A673 (cell line): Measurements from ENCODE around the gene C17orf100. TPM values are rescaled to one million over a fixed set of nuclear protein-coding genes. Genes with fewer than 3 reads are reported as not detected.

Experiments
- BruUV-seq: library from RNA; stranded (reverse); fragments of 400-500 nt; replicated peaks from 2 replicates; lab custom pipeline; 2021; lab: Mats Ljungman, UMichigan
- CTCF ChIA-PET: fragments of 300-600 bp; sonication (Branson Sonifier 250); formaldehyde crosslinking; loops from one replicate; lab custom pipeline; 2022; ENCODE audit warnings: antibody characterized with exemption; lab: Charles Lee
- POLR2A ChIA-PET: fragments of 300-600 bp; sonication (Branson Sonifier 250); formaldehyde crosslinking; loops from one replicate; lab custom pipeline; 2022; ENCODE audit warnings: antibody characterized with exemption; ENCODE audit not compliant: low non-redundant PET; lab: Charles Lee
- DNase-seq: peaks from one replicate; pipeline ENCODE4 v3.0.0-alpha.2; 2015; ENCODE audit warnings: low spot score
- H3K27ac ChIP-seq: fragments of 200-600 bp; sonication (generic); 2 replicates; pipeline ENCODE4 v1.5.1; 2016; ENCODE audit warnings: mixed run types, low read depth, mild to moderate bottlenecking, mixed read lengths, antibody characterized with exemption, low read length; ENCODE audit not compliant: poor library complexity, severe bottlenecking
- H3K27me3 ChIP-seq: fragments of 200-600 bp; sonication (generic); replicated peaks from 2 replicates; pipeline ENCODE4 v1.6.1; 2017; ENCODE audit warnings: mixed run types, low read depth, mild to moderate bottlenecking, mixed read lengths, antibody characterized with exemption, low read length; ENCODE audit not compliant: insufficient read depth, poor library complexity
- H3K36me3 ChIP-seq: fragments of 200-600 bp; sonication (generic); 2 replicates; pipeline ENCODE4 v1.6.1; 2016; ENCODE audit warnings: mixed run types, mild to moderate bottlenecking, mixed read lengths, antibody characterized with exemption, low read length; ENCODE audit not compliant: insufficient read depth, poor library complexity, severe bottlenecking
- H3K4me1 ChIP-seq: fragments of 200-600 bp; sonication (generic); 2 replicates; pipeline ENCODE4 v1.6.1; 2017; ENCODE audit warnings: mixed run types, mild to moderate bottlenecking, mixed read lengths, antibody characterized with exemption, low read length; ENCODE audit not compliant: insufficient read depth, poor library complexity, severe bottlenecking
- H3K4me3 ChIP-seq: fragments of 200-600 bp; sonication (generic); 2 replicates; pipeline ENCODE4 v1.5.1; 2016; ENCODE audit warnings: low read depth, mixed run types, mild to moderate bottlenecking, mixed read lengths, low read length; ENCODE audit not compliant: poor library complexity, severe bottlenecking
- H3K9me3 ChIP-seq: fragments of 200-600 bp; sonication (generic); 2 replicates; pipeline ENCODE4 v1.6.1; 2016; ENCODE audit warnings: mixed run types, low read depth, mild to moderate bottlenecking, mixed read lengths, antibody characterized with exemption, low read length; ENCODE audit not compliant: poor library complexity, severe bottlenecking
- EZH2 ChIP-seq: fragments of 200-600 bp; sonication (generic); IDR thresholded peaks from 2 replicates; pipeline ENCODE4 v1.6.1; 2017; ENCODE audit warnings: borderline replicate concordance, low read depth, mild to moderate bottlenecking, mixed read lengths, antibody characterized with exemption, low read length; ENCODE audit not compliant: poor library complexity, severe bottlenecking
- intact Hi-C: fragments of 100-400 bp; cut with micrococcal nuclease; formaldehyde crosslinking; loops from one replicate; pipeline ENCODE4 v1.10.0; 2022; ENCODE audit not compliant: unreplicated experiment
- total RNA-seq: library from RNA; stranded (reverse); gene quantifications from 2 replicates; pipeline ENCODE4 v1.2.3, GENCODE V29; 2021
- TF ChIP-seq, protein P1 (sequence below): fragments of 300-800, 200-600 bp; sonication (generic); conservative IDR thresholded peaks from 2 replicates; pipeline ENCODE4 v1.5.1; 2017; ENCODE audit warnings: low read depth, mild to moderate bottlenecking, antibody characterized with exemption, low read length, moderate library complexity, mixed read lengths

Gene C17orf100
- total RNA-seq, 1 experiment from 2014 or later, result 3.1 TPM

DNA sequence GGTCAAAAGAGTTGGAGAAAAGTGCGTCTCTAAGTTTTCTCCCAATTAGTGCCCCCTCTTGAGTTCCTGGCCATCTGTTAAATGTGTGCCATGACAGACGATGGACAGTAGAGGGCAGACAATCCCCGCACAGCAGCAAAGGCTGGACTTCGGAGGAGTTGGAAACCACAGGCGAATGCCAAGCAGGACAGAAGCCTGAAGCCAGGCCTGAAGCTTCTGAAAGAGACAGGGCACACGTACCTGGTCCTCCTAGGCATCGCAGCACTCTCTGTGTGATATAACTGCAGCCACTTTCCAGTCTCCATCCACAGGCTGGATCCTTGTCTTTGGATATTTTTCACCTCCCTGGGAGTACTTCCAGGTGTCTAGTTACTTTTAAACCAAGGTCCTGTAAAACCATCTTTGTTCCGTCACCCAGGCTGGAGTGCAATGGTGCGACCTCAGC is 14.5 kb downstream of the C17orf100 start:
- Histone ChIP-seq H3K4me3 (no peak overlapping the region), H3K27ac (no peak overlapping the region), H3K9me3 (no peaks in the 10 kb centered on the region), H3K36me3 (no peaks in the 10 kb centered on the region), H3K27me3 (peaks cover 37% of the 10 kb centered on the region), H3K4me1 (no peaks in the 10 kb centered on the region)
- peak; percentile 82 for DNase-seq
- ChIA-PET CTCF (interaction anchor here (0.6 to 1.0 kb wide), 4 partner anchors 16 to 339 kb away, joined by 3 to 8 read pairs (median 4); no protein-coding TSS in a partner anchor), POLR2A (no interaction called here)
- TF ChIP-seq EZH2, result no peak
- TF ChIP-seq, protein P1, sequence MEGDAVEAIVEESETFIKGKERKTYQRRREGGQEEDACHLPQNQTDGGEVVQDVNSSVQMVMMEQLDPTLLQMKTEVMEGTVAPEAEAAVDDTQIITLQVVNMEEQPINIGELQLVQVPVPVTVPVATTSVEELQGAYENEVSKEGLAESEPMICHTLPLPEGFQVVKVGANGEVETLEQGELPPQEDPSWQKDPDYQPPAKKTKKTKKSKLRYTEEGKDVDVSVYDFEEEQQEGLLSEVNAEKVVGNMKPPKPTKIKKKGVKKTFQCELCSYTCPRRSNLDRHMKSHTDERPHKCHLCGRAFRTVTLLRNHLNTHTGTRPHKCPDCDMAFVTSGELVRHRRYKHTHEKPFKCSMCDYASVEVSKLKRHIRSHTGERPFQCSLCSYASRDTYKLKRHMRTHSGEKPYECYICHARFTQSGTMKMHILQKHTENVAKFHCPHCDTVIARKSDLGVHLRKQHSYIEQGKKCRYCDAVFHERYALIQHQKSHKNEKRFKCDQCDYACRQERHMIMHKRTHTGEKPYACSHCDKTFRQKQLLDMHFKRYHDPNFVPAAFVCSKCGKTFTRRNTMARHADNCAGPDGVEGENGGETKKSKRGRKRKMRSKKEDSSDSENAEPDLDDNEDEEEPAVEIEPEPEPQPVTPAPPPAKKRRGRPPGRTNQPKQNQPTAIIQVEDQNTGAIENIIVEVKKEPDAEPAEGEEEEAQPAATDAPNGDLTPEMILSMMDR, result peak; percentile 92
- intact Hi-C loops, result loop anchor here (10.0 kb wide), 2 partner anchors 169 to 229 kb away; partner anchors contain the start of gene TEKT1
- no TSS peak for BruUV-seq

- ChIA-PET CTCF (interaction anchor here (0.6 to 1.0 kb wide), 4 partner anchors 15 to 338 kb away, joined by 3 to 8 read pairs (median 4); no protein-coding TSS in a partner anchor), POLR2A (no interaction called here)
- Histone ChIP-seq H3K9me3 (no peaks in the 10 kb centered on the region), H3K27ac (no peak overlapping the region), H3K36me3 (no peaks in the 10 kb centered on the region), H3K27me3 (peaks cover 33% of the 10 kb centered on the region), H3K4me1 (no peaks in the 10 kb centered on the region), H3K4me3 (no peak overlapping the region)
- intact Hi-C loops, result loop anchor here (10.0 kb wide), 2 partner anchors 168 to 228 kb away; partner anchors contain the start of gene TEKT1
- TF ChIP-seq, protein P1, result no peak
- no peak for TF ChIP-seq EZH2
- DNase-seq, result no peak
- BruUV-seq, result no TSS peak
Measured at GRCh38 chr17:6666557-6666956, 15.0 kb downstream of the C17orf100 start.

DNA sequence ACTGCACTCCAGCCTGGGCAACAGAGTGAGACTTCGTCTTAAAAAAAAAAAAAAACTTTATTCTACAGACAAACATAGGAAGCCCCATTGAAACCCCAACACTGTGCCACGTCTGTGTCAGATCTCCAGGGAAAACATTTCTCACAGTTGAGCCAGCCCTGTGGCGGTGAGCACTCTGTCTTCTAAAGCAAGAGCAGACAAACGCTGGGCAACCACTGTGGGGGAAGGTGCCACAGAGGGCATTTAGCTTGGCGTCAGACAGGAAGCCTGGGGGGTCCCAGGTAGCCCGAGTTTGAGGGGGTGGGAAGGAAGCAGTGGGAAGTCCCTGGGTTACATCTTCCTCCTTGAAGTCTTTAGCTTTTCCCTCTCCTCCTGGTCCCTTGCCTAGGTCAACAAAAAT is 16.0 kb downstream of the C17orf100 start:
- BruUV-seq, result no TSS peak
- no peak for DNase-seq
- H3K4me1 ChIP-seq, result no peaks in the 10 kb centered on the region
- no peak for TF ChIP-seq EZH2
- ChIA-PET POLR2A (no interaction called here), CTCF (interaction anchor here (0.6 kb wide), 1 partner anchor 177 kb away, joined by 3 read pairs; no protein-coding TSS in a partner anchor)
- intact Hi-C loops, result loop anchor here (10.0 kb wide), 2 partner anchors 167 to 227 kb away; partner anchors contain the start of gene TEKT1
- peaks cover 27% of the 10 kb centered on the region for H3K27me3 ChIP-seq
- no peaks in the 10 kb centered on the region for H3K9me3 ChIP-seq
- H3K4me3 ChIP-seq, result no peak overlapping the region
- no peak overlapping the region for H3K27ac ChIP-seq
- H3K36me3 ChIP-seq, result no peaks in the 10 kb centered on the region
